GM19463 (cell line): ENCODE results near the gene UBE2J1.
"Not testable (repeated sequence)": the region's sequence is repeated elsewhere in the genome, so short reads cannot be mapped to it uniquely, and the experiment has no call there.

Experiments
- ATAC-seq: cut with Tn5 transposase; IDR thresholded peaks from one replicate; pipeline ENCODE4 v1.9.1; 2021; ENCODE audit warnings: mild to moderate bottlenecking, moderate library complexity; ENCODE audit not compliant: unreplicated experiment

The UBE2J1 gene

GRCh38 chr6:89295116-89295515, 57.4 kb downstream of the UBE2J1 start:
- ATAC-seq, result not testable (repeated sequence)

GRCh38 chr6:89291256-89291819, 61.2 kb downstream of the UBE2J1 start:
- ATAC-seq, result no peak

- ATAC-seq, result no peak
These were observed 61.9 kb downstream of the UBE2J1 start for GRCh38 chr6:89290401-89291155.

- no peak for ATAC-seq
These were observed 62.8 kb downstream of the UBE2J1 start for GRCh38 chr6:89289710-89290109.

- ATAC-seq, result no peak
These were observed 65.0 kb downstream of the UBE2J1 start for GRCh38 chr6:89287351-89288028.

- no peak for ATAC-seq
These were observed 66.0 kb downstream of the UBE2J1 start for GRCh38 chr6:89286516-89286915.

DNA sequence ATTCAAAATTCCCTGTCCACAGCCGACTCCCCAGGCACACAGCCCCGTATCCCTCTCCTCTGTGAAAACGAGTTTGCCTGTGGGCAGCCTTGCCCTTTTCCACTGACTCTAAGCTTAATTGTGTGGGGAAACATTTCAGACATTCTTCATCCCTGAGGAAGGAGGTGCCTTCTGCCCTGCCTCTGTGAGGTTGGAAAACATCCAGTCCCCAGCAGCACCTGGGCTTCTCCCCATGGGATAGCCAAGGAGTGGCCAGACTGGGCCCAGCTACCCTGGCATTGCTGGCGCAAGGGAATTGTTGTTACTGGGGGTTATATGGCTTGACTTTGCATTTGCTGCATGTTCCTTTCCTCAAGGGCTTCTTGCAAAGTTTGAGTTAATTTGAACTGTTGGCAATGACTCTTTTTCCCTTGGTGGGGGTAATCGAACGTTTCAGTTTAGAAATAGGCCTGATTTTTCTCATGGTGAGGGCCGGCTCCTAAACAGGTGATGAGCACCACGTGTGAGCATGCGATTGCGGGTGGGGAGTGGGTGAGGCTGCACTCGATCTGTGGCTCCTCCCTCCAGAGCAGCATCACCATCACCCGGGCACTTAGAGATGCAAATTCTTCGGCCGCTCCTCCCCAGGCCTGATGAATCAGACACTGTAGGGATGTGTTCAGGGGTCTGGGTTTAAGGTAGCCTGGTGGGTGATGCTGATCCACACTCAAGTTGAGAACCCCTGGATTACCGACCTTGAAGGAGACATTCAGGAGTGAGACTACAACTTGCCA, 67.4 kb downstream of the UBE2J1 start:
- no peak for ATAC-seq

DNA sequence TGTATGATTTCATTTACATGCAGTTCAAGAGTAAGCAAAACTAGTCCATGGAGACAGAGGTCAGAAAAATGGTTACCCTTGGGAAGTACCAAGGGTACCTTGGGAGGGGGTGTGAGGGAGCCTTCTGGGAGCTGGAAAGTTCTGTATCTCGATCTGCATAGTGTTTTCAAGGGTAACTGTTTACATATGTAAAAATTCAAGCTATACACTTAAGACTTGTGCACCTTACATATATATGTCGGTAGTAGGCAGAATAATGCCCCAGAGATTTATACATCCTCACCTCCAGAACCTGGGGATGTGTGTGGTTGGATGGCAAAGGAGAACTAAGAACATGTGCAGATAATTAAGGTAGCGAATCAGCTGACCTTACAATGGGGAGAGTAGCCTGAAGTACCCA, 68.4 kb downstream of the UBE2J1 start:
- no peak for ATAC-seq

DNA sequence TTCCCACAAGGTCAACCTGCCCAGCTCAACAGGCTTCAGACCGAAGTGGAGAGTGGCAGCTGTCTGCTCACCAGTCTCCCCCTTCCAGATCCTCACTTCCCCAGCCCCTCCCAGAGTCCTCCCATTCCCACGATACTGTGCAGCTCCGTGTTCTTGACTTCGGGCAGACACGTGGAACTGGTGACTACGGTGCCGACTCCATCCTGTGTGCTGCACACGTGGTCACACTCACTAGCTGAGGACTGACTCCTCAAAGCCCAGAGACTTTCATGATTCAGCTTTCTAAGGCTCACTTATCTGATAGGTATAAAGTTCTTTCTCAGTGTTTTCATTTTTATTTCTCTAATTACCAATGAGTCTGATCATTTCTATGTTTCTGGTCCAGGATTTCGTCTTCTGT, 69.8 kb downstream of the UBE2J1 start:
- ATAC-seq, result no peak

DNA sequence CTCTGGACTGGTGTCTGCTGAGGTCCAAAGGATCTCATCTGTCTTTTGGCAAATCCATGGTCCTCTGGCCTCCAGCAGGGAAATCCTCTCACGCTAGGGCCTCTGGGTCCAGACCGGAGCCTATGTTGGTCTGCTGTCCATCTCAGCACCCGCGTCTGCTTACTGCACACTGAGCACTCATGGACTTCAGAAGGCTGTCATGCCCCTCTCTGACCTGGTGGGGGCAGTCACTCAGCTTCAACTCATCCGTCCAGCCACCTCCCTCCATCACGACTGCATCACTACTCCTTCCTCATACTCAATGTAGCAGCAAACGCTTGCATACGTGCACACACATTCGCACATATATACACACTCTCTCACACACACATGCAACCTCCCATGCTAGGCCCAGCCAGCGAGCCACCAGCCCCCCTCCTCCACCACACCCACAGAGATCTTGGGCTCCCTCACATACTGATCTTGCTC, 70.7 kb downstream of the UBE2J1 start:
- ATAC-seq, result peak; percentile 99

GRCh38 chr6:89278956-89279355, 73.6 kb downstream of the UBE2J1 start:
- ATAC-seq, result no peak
